Measurements from ENCODE around the gene UGT2B15. TPM values are rescaled to one million over a fixed set of nuclear protein-coding genes. Genes with fewer than 3 reads are reported as not detected.
"Not testable (repeated sequence)": the region's sequence is repeated elsewhere in the genome, so short reads cannot be mapped to it uniquely, and the experiment has no call there.

Gene UGT2B15
- not detected for total RNA-seq

DNA sequence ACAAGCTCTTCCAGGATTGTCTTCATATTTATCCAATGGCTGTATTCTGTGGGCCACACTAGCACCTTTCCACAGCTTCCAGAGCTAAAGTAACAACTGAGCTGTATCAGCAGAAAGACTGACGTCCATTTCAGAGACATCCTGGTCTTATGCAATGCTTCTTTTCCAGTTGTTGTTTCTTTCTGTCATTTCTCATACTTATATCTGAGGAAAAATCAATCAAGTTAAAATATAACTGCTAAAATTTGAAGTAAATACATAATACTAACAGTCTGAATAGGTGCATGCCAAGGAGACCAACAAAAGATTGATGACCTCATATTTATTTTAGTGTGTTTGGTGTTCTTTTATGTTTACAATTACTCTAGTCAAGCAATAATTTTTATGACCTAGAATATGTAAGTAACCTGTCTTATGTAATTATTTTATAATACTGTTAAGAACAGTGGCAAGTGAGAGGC lies at the start of gene UGT2B15:
TSS of gene UGT2B15 (minus strand) at position 174 of the 461 bp plus-strand sequence. CDS start at position 140, 34 bp downstream.
- H3K4me1 Mint-ChIP-seq (ENCODE audit: low read depth); ATAC-seq; H3K27me3 Mint-ChIP-seq; H3K36me3 Mint-ChIP-seq (ENCODE audit: low read depth); H3K4me3 Mint-ChIP-seq; H3K9me3 Mint-ChIP-seq; CTCF ChIA-PET; POLR2A ChIA-PET; DNase-seq; H3K27ac Mint-ChIP-seq; intact Hi-C loops (cut with micrococcal nuclease): not testable (repeated sequence)

DNA sequence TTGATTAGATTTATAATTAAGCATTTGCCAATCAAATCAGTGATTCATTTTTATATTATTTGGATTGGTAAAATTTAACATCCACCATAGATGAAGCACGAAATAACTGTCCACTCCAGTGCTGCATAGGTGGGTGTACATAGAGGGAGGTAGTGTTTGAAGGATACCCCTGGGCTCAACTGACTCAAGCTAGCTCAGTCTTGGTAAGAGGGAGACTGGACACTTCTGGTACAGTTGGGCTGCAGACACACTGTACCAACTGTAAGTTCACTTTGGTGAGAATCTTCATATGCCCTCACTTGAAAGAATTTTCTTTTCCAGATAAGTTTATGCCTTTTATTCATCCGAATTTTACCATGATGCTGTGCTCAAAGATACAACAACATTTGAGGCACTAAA lies 48.6 kb upstream of the UGT2B15 start:
- TF ChIP-seq, protein P1, sequence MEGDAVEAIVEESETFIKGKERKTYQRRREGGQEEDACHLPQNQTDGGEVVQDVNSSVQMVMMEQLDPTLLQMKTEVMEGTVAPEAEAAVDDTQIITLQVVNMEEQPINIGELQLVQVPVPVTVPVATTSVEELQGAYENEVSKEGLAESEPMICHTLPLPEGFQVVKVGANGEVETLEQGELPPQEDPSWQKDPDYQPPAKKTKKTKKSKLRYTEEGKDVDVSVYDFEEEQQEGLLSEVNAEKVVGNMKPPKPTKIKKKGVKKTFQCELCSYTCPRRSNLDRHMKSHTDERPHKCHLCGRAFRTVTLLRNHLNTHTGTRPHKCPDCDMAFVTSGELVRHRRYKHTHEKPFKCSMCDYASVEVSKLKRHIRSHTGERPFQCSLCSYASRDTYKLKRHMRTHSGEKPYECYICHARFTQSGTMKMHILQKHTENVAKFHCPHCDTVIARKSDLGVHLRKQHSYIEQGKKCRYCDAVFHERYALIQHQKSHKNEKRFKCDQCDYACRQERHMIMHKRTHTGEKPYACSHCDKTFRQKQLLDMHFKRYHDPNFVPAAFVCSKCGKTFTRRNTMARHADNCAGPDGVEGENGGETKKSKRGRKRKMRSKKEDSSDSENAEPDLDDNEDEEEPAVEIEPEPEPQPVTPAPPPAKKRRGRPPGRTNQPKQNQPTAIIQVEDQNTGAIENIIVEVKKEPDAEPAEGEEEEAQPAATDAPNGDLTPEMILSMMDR (IDR thresholded peaks at IDR 0.05), result no peak
- no peak overlapping the region for H3K27ac Mint-ChIP-seq
- no peaks in the 10 kb centered on the region for H3K27me3 Mint-ChIP-seq
- H3K4me1 Mint-ChIP-seq (ENCODE audit: low read depth), result no peaks in the 10 kb centered on the region
- no peaks in the 10 kb centered on the region for H3K36me3 Mint-ChIP-seq (ENCODE audit: low read depth)
- CTCF ChIA-PET, result no interaction called here
- DNase-seq, result no peak
- no peaks in the 10 kb centered on the region for H3K9me3 Mint-ChIP-seq
- intact Hi-C loops (cut with micrococcal nuclease), result no loop called here
- POLR2A ChIA-PET, result no interaction called here
- H3K4me3 Mint-ChIP-seq, result no peak overlapping the region
- ATAC-seq, result no peak

DNA sequence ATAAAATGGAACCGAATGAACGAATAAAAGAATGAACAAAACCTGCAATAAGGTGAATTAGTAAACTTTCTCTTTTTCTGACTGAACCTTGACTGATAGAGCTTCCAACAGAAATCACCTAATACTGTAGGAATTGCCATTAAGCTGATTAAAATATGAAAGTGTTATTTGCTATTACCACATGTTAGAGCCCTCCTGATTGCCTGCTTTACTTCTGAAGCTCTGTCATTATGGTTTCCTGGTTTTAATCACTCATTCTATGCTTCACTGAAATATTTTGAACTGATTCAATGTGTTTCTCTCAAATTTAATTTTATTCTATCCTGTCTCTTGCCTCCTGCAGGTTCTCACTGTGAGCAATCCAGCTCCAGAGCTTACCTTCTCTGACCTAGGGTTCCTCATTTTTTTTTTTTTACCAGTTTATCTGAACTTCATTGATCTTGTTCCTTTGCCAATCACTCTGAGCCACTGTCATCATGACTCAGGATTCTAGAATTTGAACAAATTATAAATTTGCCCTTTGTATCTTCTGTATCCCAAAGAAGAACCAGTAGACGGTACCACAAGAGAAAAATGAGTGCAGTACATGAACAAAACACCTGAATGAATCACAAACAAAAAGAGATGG lies 48.1 kb upstream of the UGT2B15 start:
- Mint-ChIP-seq H3K27ac (no peak overlapping the region), H3K4me3 (no peak overlapping the region), H3K4me1 (ENCODE audit: low read depth) (no peaks in the 10 kb centered on the region), H3K36me3 (ENCODE audit: low read depth) (no peaks in the 10 kb centered on the region), H3K9me3 (no peaks in the 10 kb centered on the region), H3K27me3 (no peaks in the 10 kb centered on the region)
- ATAC-seq (no peak), DNase-seq (no peak)
- ChIA-PET CTCF (no interaction called here), POLR2A (no interaction called here)
- intact Hi-C loops (cut with micrococcal nuclease), result no loop called here
- TF ChIP-seq, protein P1 (IDR thresholded peaks at IDR 0.05), result no peak

DNA sequence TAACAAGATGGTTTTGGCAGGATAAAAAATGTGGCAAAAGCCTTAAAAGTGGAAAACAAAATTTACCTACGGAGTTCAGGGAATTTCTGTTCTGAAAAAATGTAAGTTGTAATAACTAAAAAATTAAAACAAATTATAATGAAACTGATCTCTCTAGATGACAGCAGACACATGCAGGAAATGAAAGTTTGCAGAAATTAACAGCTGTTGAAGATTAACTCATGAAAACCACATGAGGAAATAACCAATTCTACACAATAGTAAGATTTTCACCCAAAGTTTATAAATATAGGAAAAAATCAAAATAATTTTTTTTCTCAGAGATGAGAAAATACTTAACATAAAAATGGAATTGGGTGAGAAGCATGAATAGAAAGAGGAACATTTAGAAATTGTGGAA lies 47.5 kb upstream of the UGT2B15 start:
- Mint-ChIP-seq H3K27me3 (no peaks in the 10 kb centered on the region), H3K27ac (no peak overlapping the region), H3K9me3 (no peaks in the 10 kb centered on the region), H3K36me3 (ENCODE audit: low read depth) (no peaks in the 10 kb centered on the region), H3K4me3 (no peak overlapping the region), H3K4me1 (ENCODE audit: low read depth) (no peaks in the 10 kb centered on the region)
- ChIA-PET POLR2A (no interaction called here), CTCF (no interaction called here)
- intact Hi-C loops (cut with micrococcal nuclease), result no loop called here
- DNase-seq (no peak), ATAC-seq (no peak)
- TF ChIP-seq, protein P1 (IDR thresholded peaks at IDR 0.05), result no peak

DNA sequence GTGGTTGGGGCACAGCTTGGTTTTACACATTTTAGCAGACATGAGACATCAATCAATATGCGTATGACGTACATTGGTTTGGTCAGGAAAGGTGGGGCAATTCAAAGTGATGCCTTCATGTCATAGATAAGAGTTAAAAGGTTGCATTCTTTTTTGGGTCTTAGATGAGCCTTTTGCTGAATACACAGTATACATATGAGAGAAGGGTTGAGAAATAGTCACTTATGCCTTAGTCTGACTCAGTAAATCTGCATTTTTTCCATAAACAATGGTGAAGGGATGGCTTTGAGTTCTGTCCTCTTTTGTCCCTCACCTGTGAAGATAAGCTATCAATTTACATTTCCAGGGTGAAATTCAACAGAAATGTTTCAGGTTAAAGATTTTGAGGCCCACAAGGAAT lies 43.9 kb upstream of the UGT2B15 start:
- DNase-seq (no peak), ATAC-seq (no peak)
- Mint-ChIP-seq H3K27me3 (no peaks in the 10 kb centered on the region), H3K9me3 (no peaks in the 10 kb centered on the region), H3K27ac (no peak overlapping the region), H3K4me3 (no peak overlapping the region), H3K4me1 (ENCODE audit: low read depth) (no peaks in the 10 kb centered on the region), H3K36me3 (ENCODE audit: low read depth) (no peaks in the 10 kb centered on the region)
- ChIA-PET POLR2A (no interaction called here), CTCF (no interaction called here)
- intact Hi-C loops (cut with micrococcal nuclease), result no loop called here
- TF ChIP-seq, protein P1 (IDR thresholded peaks at IDR 0.05), result no peak
